SU-DHL-6 (cell line): ENCODE results near the gene DSTN.

Source experiments
- CTCF ChIP-seq: fragments of 200-600 bp; sonication (generic); IDR thresholded peaks from one replicate; pipeline ENCODE4 v1.5.1; 2017; ENCODE audit warnings: antibody characterized with exemption, mild to moderate bottlenecking, low read length, moderate library complexity; ENCODE audit not compliant: insufficient read depth, poor library complexity, severe bottlenecking
- EZH2phosphoT487 ChIP-seq: fragments of 200-600 bp; sonication (generic), shearing (Covaris generic); conservative IDR thresholded peaks from 2 replicates; pipeline ENCODE4 v1.6.1; 2018; ENCODE audit warnings: mild to moderate bottlenecking, antibody characterized with exemption, low read length, moderate library complexity, mixed read lengths

- TF ChIP-seq CTCF (no peak), EZH2phosphoT487 (no peak)
Measured at GRCh38 chr20:17634661-17635331, 64.9 kb downstream of the DSTN start.
